Subcutaneous abdominal adipose tissue (tissue), 5 donors: Measurements from ENCODE around the gene SKAP2.
"Not testable (repeated sequence)": the region's sequence is repeated elsewhere in the genome, so short reads cannot be mapped to it uniquely, and the experiment has no call there.

ENCODE experiments used
- H3K27ac ChIP-seq: one replicate; pipeline ENCODE4 v1.7.0; 2013; ENCODE audit warnings: low read depth, mild to moderate bottlenecking, inconsistent platforms, low read length, moderate library complexity
- H3K27me3 ChIP-seq, 5 donors: one replicate each; pipeline ENCODE4 v1.7.0; 2013; ENCODE audit warnings: low read length in 5 of 5, inconsistent platforms in 1 of 5; ENCODE audit not compliant: control insufficient read depth in 5 of 5, insufficient read depth in 4 of 5
- H3K36me3 ChIP-seq, 5 donors: one replicate each; pipeline ENCODE4 v1.7.0; 2013; ENCODE audit warnings: low read length in 5 of 5; ENCODE audit not compliant: control insufficient read depth in 5 of 5, insufficient read depth in 5 of 5
- H3K4me1 ChIP-seq, 5 donors: one replicate each; pipeline ENCODE4 v1.7.0; 2013; ENCODE audit warnings: low read length in 5 of 5, mild to moderate bottlenecking in 3 of 5, moderate library complexity in 1 of 5; ENCODE audit not compliant: control insufficient read depth in 5 of 5, insufficient read depth in 5 of 5
- H3K4me3 ChIP-seq, 5 donors: one replicate each; pipeline ENCODE4 v1.7.0; 2013; ENCODE audit warnings: low read length in 5 of 5, low read depth in 1 of 5
- H3K9ac ChIP-seq, 5 donors: one replicate each; pipeline ENCODE4 v1.7.0; 2013; ENCODE audit warnings: low read length in 5 of 5, mild to moderate bottlenecking in 4 of 5, moderate library complexity in 3 of 5
- H3K9me3 ChIP-seq, 5 donors: one replicate each; pipeline ENCODE4 v1.7.0; 2013; ENCODE audit warnings: low read length in 5 of 5; ENCODE audit not compliant: control insufficient read depth in 5 of 5
- donor health status: healthy.
- donor health status: healthy.
- donor health status: healthy.
- donor health status: healthy.
- donor health status: healthy.

Gene SKAP2

GRCh38 chr7:26841003-26841739 is 23.2 kb downstream of the SKAP2 start:
- Histone ChIP-seq H3K27me3 (no peaks in the 10 kb centered on the region), H3K4me3 (no peak overlapping the region), H3K4me1 (peaks cover 0 to 4% (median 0%) of the 10 kb centered on the region in 5 donors), H3K36me3 (peaks cover 0 to 6% (median 0%) of the 10 kb centered on the region in 5 donors), H3K9ac (no peak overlapping the region), H3K9me3 (no peaks in the 10 kb centered on the region), H3K27ac (no peak overlapping the region)

DNA sequence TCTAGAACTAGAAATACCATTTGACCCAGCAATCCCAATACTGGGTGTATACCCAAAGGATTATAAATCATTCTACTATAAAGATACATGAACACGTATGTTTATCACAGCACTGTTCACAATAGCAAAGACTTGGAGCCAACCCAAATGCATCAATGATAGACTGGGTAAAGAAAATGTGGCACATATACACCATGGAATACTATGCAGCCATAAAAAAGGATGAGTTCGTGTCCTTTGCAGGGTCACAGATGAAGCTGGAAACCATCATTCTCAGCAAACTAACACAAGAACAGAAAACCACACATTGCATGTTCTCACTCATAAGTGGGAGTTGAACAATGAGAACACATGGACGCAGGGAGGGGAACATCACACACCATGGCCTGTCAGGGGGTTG is 27.6 kb downstream of the SKAP2 start:
- peaks cover 2 to 12% (median 4%) of the 10 kb centered on the region in 5 donors for H3K36me3 ChIP-seq
- H3K4me3 ChIP-seq = not testable (repeated sequence)

DNA sequence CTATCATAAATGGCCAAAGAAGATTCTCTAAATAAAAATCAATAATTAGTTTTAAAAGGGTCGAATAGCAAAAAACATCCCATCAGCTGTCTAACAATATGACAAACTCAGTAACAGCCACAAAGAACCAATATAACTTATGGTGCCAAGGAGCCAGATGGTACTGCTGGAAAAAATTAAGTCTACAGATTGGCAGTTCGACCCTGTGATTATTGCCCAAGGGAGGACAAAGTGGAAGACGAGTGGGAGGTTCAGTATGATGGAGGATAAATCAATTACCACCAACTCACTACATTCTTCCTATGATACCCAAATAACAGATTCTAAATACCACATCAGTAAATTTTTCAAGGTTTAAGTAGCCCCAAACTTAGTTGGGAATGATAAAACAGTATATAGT is 49.0 kb downstream of the SKAP2 start:
- Histone ChIP-seq H3K4me3 (no peak overlapping the region), H3K9ac (no peak overlapping the region), H3K36me3 (no peaks in the 10 kb centered on the region), H3K9me3 (peaks cover 0 to 2% (median 0%) of the 10 kb centered on the region in 5 donors), H3K27ac (no peak overlapping the region), H3K4me1 (peaks cover 0 to 14% (median 4%) of the 10 kb centered on the region in 5 donors), H3K27me3 (no peaks in the 10 kb centered on the region)

More for the DNA sequence above, 27.6 kb downstream of the SKAP2 start:
- H3K9me3 ChIP-seq, H3K4me1 ChIP-seq, H3K9ac ChIP-seq, H3K27me3 ChIP-seq, H3K27ac ChIP-seq: not testable (repeated sequence)

- Histone ChIP-seq H3K27me3 (no peaks in the 10 kb centered on the region), H3K4me3 (no peak overlapping the region), H3K9me3 (peaks cover 0 to 2% (median 0%) of the 10 kb centered on the region in 5 donors), H3K27ac (no peak overlapping the region), H3K36me3 (no peaks in the 10 kb centered on the region), H3K4me1 (peaks cover 0 to 14% (median 4%) of the 10 kb centered on the region in 5 donors), H3K9ac (no peak overlapping the region)
Measured at GRCh38 chr7:26813432-26813831, 51.0 kb downstream of the SKAP2 start.

- H3K9me3 ChIP-seq = no peaks in the 10 kb centered on the region
- H3K4me3 ChIP-seq = no peak overlapping the region
- H3K9ac ChIP-seq = no peak overlapping the region
- H3K27me3 ChIP-seq = no peaks in the 10 kb centered on the region
- H3K27ac ChIP-seq = no peak overlapping the region
- peaks cover 0 to 6% (median 0%) of the 10 kb centered on the region in 5 donors for H3K4me1 ChIP-seq
- peaks cover 0 to 4% (median 0%) of the 10 kb centered on the region in 5 donors for H3K36me3 ChIP-seq
Measured at GRCh38 chr7:26794541-26794940, 69.8 kb downstream of the SKAP2 start.

- Histone ChIP-seq H3K27ac (no peak overlapping the region), H3K36me3 (no peaks in the 10 kb centered on the region), H3K27me3 (no peaks in the 10 kb centered on the region), H3K4me1 (peaks cover 0 to 7% (median 0%) of the 10 kb centered on the region in 5 donors), H3K4me3 (no peak overlapping the region), H3K9ac (no peak overlapping the region), H3K9me3 (no peaks in the 10 kb centered on the region)
Measured at GRCh38 chr7:26792576-26792975, 71.8 kb downstream of the SKAP2 start.

DNA sequence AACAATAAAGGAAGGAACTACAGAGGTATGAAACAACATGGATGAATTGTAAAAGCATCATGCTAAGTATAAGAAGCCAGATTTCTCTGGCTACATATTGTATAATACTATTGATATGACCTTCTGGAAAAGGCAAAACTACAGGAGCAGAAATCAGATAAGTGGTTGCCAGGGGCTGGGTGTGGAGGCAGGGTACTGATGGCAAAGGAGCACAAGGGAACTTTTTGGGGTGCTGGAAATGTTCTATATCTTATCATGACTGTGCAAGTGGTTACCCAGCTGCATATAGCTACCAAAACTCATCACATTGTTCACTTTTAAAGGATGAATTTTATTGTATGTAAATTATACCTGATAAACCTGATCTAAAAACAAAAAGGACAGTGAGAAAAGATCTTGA is 72.4 kb downstream of the SKAP2 start:
- H3K4me1 ChIP-seq = peaks cover 0 to 7% (median 0%) of the 10 kb centered on the region in 5 donors

DNA sequence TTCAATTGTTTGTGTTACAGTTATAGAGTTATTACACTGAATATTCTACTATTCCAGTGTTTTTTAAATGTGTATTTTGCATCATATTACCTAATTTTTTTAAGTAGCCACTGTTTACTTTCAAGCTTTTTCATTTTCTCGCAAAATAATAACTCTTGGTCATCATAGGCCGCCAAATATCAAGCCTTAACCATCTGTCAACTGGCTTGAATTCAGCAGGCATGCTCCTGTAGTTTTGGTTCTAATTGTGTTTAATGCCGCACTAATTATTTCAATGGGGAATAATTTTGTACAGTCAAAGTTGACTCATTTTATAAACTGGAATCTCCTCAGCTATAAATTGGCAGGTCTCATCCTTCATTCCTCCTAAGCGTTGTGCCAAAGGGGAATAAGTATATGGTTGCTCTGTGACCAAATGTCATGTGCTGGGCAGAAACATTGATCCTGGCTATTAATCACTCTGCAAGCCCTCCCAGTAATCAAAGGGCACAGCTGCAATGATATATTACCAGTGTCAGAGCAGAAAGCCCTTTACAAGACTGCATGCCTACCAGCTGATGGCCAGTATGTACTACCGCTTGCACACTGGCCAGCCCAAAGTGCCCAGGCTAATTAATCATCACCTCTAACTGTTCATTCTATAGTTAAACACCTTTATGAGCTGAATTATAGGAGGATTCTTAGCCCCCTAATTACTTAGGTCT is 74.8 kb downstream of the SKAP2 start:
- Histone ChIP-seq H3K27ac (no peak overlapping the region), H3K4me3 (no peak overlapping the region), H3K4me1 (peaks cover 0 to 7% (median 0%) of the 10 kb centered on the region in 5 donors), H3K9me3 (no peaks in the 10 kb centered on the region), H3K9ac (no peak overlapping the region), H3K27me3 (no peaks in the 10 kb centered on the region), H3K36me3 (no peaks in the 10 kb centered on the region)

More for the DNA sequence above, 72.4 kb downstream of the SKAP2 start:
- H3K36me3 ChIP-seq = no peaks in the 10 kb centered on the region
- no peak overlapping the region for H3K4me3 ChIP-seq
- H3K9me3 ChIP-seq = no peaks in the 10 kb centered on the region
- no peak overlapping the region for H3K27ac ChIP-seq
- H3K27me3 ChIP-seq = no peaks in the 10 kb centered on the region
- H3K9ac ChIP-seq = no peak overlapping the region

GRCh38 chr7:26787701-26788100 is 76.7 kb downstream of the SKAP2 start:
- Histone ChIP-seq H3K27me3 (no peaks in the 10 kb centered on the region), H3K4me1 (peaks cover 0 to 7% (median 0%) of the 10 kb centered on the region in 5 donors), H3K36me3 (peaks cover 0 to 3% (median 0%) of the 10 kb centered on the region in 5 donors), H3K9ac (no peak overlapping the region), H3K4me3 (no peak overlapping the region), H3K27ac (no peak overlapping the region), H3K9me3 (no peaks in the 10 kb centered on the region)

- no peaks in the 10 kb centered on the region for H3K27me3 ChIP-seq
- H3K4me3 ChIP-seq = no peak overlapping the region
- H3K4me1 ChIP-seq = no peaks in the 10 kb centered on the region
- H3K36me3 ChIP-seq = peaks cover 0 to 3% (median 0%) of the 10 kb centered on the region in 5 donors
- no peaks in the 10 kb centered on the region for H3K9me3 ChIP-seq
- H3K27ac ChIP-seq = no peak overlapping the region
- H3K9ac ChIP-seq = no peak overlapping the region
Measured at GRCh38 chr7:26784118-26784517, 80.3 kb downstream of the SKAP2 start.
